BLaER1 treated with 17β-estradiol and CSF1 and Interleukin-3, amounts not matched to agents 10 nM and 100 nM (cell line): ENCODE data around the gene CLDN11.

Experiments
- H3K27ac ChIP-seq, 11 experiments: shearing (Covaris generic); formaldehyde crosslinking; 2 replicates each; pipeline ENCODE4 v1.8.1; 2022
- H3K27me3 ChIP-seq, 11 experiments: shearing (Covaris generic); formaldehyde crosslinking; 2 replicates each; pipeline ENCODE4 v1.8.1; 2022
- H3K36me3 ChIP-seq, 11 experiments: shearing (Covaris generic); formaldehyde crosslinking; 2 replicates each; pipeline ENCODE4 v1.8.1; 2022
- H3K4me1 ChIP-seq, 10 experiments: shearing (Covaris generic); formaldehyde crosslinking; 2 replicates each; pipeline ENCODE4 v1.8.1; 2022
- H3K4me2 ChIP-seq, 11 experiments: shearing (Covaris generic); formaldehyde crosslinking; 2 replicates each; pipeline ENCODE4 v1.8.1; 2022
- H3K4me3 ChIP-seq, 10 experiments: shearing (Covaris generic); formaldehyde crosslinking; 2 replicates each; pipeline ENCODE4 v1.8.1; 2022
- H3K9ac ChIP-seq, 11 experiments: shearing (Covaris generic); formaldehyde crosslinking; 2 replicates each; pipeline ENCODE4 v1.8.1; 2022
- H3K9me3 ChIP-seq, 11 experiments: shearing (Covaris generic); formaldehyde crosslinking; replicated peaks in 1 of 11; 2 replicates each; pipeline ENCODE4 v1.8.1; 2022
- H4K20me1 ChIP-seq, 11 experiments: shearing (Covaris generic); formaldehyde crosslinking; 2 replicates each; pipeline ENCODE4 v1.8.1; 2022
- Cebpa-rat ChIP-seq, 11 experiments: shearing (Covaris generic); IDR thresholded peaks; 2 replicates each; pipeline ENCODE4 v1.8.1; 2022

CLDN11 gene

DNA sequence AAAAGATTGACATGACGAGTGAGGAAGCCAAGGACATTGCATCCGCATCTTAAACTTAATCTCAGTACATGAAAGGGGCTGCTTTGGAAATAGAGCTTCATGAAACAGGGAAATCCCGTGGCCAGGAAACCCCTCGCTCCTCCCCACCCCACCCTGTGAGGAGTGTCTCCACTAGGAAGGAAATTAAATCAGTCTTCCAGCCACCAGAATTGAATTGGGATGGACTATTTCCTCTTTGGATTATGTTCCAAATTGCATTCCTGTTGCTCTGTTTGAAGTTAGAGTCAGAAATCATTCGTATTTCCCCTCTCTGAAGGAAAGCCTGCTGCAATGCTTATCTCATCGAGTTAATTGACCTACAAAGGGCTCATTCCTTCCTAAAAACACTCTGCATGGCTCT, 35.8 kb downstream of the CLDN11 start:
- Histone ChIP-seq H3K4me2 (no peak overlapping the region), H3K9ac (no peak overlapping the region), H3K36me3 (no peaks in the 10 kb centered on the region), H3K9me3 (0 out of 22 replicates have a peak, but pooled peaks cover 0 to 3% (median 0%) of the 10 kb centered on the region in 11 experiments), H3K27me3 (no peaks in the 10 kb centered on the region), H3K27ac (no peak overlapping the region), H3K4me1 (no peaks in the 10 kb centered on the region), H4K20me1 (no peaks in the 10 kb centered on the region), H3K4me3 (no peak overlapping the region)
- TF ChIP-seq Cebpa-rat (IDR thresholded peaks at IDR 0.05): no peak

DNA sequence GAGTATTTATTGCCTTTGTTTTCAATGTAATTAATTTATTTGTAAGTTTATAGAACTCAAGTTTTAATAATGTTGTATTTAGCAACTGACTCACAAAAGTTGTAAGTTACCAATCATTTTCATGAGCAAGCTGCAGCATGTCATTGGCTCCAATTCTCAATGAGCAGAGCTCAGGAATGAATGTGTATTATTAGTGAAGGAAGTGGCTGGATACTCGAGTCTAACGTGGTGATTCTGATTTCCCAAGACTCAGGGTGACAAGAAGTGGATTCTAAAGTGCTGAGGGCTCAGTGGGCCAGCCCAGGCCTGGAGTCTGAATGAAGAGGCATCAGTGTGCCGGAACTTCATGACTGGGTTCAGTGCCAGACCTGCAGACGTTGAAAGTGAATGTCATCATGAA, 39.6 kb downstream of the CLDN11 start:
- H3K36me3 ChIP-seq: no peaks in the 10 kb centered on the region
- H4K20me1 ChIP-seq: no peaks in the 10 kb centered on the region
- no peaks in the 10 kb centered on the region for H3K4me1 ChIP-seq
- no peak overlapping the region for H3K4me2 ChIP-seq
- no peak for TF ChIP-seq Cebpa-rat (IDR thresholded peaks at IDR 0.05)
- H3K27ac ChIP-seq: no peak overlapping the region
- no peak overlapping the region for H3K4me3 ChIP-seq
- H3K9ac ChIP-seq: no peak overlapping the region
- H3K9me3 ChIP-seq: 0 out of 22 replicates have a peak, but pooled peaks cover 0 to 3% (median 0%) of the 10 kb centered on the region in 11 experiments
- no peaks in the 10 kb centered on the region for H3K27me3 ChIP-seq

DNA sequence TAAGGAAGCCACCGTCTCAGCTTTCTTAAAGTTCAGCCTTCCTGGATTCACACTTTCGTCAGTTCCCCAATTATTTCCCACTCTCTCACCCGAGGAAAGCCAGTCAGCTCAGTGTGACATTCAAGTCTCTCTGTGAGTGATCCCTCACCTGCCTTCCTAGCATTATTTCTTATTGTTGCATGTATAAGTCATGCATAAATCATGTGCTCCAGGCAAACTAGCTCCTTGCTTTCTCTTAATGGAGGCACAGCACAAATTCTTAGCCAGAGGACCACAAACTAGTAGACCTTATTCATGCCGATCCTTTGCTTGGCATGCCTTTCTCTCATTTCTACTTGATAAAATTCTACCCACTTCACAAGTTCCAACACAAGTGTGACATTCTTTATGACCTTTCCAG, 44.3 kb downstream of the CLDN11 start:
- TF ChIP-seq Cebpa-rat (IDR thresholded peaks at IDR 0.05): no peak
- Histone ChIP-seq H4K20me1 (no peaks in the 10 kb centered on the region), H3K36me3 (no peaks in the 10 kb centered on the region), H3K27ac (no peak overlapping the region), H3K9me3 (no peaks in the 10 kb centered on the region), H3K9ac (no peak overlapping the region), H3K4me2 (no peak overlapping the region), H3K4me1 (no peaks in the 10 kb centered on the region), H3K4me3 (no peak overlapping the region), H3K27me3 (no peaks in the 10 kb centered on the region)

DNA sequence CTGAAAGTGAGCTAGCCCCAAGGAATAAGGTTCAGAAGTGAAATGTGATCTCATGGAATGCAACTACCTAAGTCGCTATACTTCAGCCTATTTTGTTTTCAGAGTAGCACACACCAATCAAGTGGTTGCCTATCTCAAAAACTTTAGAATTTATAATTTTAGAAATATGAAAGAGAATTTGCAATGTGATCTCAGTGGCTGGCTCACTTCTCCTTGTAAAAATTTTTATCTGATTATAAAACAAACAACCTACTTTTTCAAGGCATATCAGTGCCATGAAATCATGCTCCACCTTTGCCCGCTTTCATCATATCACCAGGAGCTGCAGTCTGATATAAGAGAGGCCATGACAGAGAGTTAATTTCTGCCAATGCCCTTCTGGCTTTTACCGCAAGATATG, 47.3 kb downstream of the CLDN11 start:
- Histone ChIP-seq H3K4me3 (no peak overlapping the region), H3K9ac (no peak overlapping the region), H3K9me3 (no peaks in the 10 kb centered on the region), H4K20me1 (no peaks in the 10 kb centered on the region), H3K4me1 (no peaks in the 10 kb centered on the region), H3K27me3 (no peaks in the 10 kb centered on the region), H3K36me3 (no peaks in the 10 kb centered on the region), H3K27ac (no peak overlapping the region), H3K4me2 (no peak overlapping the region)
- no peak for TF ChIP-seq Cebpa-rat (IDR thresholded peaks at IDR 0.05)

DNA sequence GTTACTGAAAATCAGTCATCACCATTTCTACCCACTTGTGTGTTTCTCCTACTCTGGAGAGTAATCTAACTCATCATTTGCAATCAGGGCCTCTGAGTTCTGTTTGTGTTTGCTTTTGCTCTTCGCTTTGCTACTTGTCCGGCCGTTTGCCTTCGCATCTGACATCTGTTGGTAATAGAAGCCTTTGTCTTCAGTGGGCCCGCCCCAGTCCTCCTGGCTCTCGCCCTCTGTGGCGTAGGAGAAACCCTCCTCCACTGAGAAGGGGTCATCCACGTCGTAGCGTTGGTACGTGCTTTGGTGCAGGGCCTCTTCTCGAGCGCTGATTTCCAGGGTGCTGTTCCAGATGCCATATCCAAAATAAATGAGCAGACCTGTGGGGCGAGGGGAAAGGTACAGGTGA, 48.3 kb downstream of the CLDN11 start:
- no peak overlapping the region for H3K4me3 ChIP-seq
- H4K20me1 ChIP-seq: no peaks in the 10 kb centered on the region
- H3K9ac ChIP-seq: no peak overlapping the region
- no peak overlapping the region for H3K27ac ChIP-seq
- H3K4me2 ChIP-seq: no peak overlapping the region
- H3K27me3 ChIP-seq: no peaks in the 10 kb centered on the region
- H3K4me1 ChIP-seq: no peaks in the 10 kb centered on the region
- no peak for TF ChIP-seq Cebpa-rat (IDR thresholded peaks at IDR 0.05)
- no peaks in the 10 kb centered on the region for H3K36me3 ChIP-seq
- no peaks in the 10 kb centered on the region for H3K9me3 ChIP-seq

DNA sequence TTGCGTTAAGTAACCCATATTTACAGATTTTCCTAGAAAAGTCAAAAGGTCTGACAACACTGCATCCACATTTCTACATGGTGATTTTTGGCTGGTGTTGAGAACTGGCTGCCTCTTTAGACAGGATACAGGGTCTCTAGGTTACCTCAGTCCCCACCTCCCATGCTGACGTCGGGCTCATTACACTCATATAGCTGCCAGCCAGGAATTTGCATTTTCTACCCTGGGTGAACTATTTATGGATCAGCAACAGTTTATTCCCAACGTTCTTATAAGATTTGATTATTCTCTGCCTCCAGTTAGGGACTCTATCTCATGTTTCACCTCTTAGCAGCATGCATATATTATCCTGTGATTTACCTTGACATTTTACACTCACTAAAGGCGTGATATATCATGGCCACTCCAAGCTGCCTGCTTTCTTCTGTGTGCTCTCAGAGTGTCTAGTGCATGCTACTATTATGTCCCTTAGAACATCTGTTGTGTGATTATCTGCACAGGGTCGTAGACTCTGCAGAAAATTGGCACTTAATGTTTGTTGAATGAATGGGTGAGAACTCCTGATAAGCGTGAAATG, 49.0 kb downstream of the CLDN11 start:
- no peaks in the 10 kb centered on the region for H4K20me1 ChIP-seq
- no peak for TF ChIP-seq Cebpa-rat (IDR thresholded peaks at IDR 0.05)
- no peaks in the 10 kb centered on the region for H3K36me3 ChIP-seq
- H3K9me3 ChIP-seq: no peaks in the 10 kb centered on the region
- H3K4me2 ChIP-seq: no peak overlapping the region
- H3K4me3 ChIP-seq: no peak overlapping the region
- no peak overlapping the region for H3K9ac ChIP-seq
- no peak overlapping the region for H3K27ac ChIP-seq
- no peaks in the 10 kb centered on the region for H3K27me3 ChIP-seq
- H3K4me1 ChIP-seq: no peaks in the 10 kb centered on the region

DNA sequence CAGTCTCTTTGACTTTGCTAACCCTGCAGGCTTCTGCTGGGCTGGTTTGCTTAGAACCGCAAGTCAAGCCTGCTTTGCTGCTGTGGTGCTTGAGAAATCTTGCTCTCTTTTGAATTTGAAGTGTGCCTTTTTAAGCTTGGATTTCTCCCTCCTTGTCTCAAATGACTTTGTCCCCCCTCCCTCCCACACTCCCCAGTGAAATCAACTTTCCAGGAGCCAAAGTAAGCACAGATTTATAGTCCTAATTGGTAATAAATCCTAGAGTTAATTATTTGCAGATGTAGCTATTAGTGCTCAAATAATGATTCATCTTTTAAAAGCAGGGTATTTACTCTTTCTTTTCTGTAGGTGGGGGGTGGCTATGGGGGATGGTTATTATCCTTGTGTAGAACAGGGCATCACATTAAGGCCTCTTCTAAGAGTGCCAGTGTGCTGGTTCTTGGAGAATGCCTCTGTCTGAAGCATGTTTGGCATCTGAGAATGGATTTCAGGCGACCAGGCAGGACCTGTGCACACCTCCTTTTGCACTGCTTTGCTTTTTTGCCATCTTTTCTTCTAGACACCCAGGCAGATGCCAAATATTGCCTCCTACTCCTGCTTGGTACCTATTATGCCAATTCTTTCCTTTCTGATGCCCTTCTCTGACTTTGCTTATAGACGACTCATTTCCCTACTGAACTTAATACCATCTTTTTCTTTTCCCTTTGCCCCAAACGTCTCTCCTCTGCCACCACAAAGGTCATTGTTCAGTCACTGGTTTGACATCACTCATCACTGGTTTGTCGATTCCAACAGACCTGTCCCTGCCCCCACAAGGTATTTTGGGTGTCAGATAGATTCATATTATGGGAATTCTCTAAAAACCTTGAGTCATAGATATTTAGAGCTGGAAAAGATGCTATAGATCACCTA, 50.7 kb downstream of the CLDN11 start:
- H3K4me2 ChIP-seq: no peak overlapping the region

DNA sequence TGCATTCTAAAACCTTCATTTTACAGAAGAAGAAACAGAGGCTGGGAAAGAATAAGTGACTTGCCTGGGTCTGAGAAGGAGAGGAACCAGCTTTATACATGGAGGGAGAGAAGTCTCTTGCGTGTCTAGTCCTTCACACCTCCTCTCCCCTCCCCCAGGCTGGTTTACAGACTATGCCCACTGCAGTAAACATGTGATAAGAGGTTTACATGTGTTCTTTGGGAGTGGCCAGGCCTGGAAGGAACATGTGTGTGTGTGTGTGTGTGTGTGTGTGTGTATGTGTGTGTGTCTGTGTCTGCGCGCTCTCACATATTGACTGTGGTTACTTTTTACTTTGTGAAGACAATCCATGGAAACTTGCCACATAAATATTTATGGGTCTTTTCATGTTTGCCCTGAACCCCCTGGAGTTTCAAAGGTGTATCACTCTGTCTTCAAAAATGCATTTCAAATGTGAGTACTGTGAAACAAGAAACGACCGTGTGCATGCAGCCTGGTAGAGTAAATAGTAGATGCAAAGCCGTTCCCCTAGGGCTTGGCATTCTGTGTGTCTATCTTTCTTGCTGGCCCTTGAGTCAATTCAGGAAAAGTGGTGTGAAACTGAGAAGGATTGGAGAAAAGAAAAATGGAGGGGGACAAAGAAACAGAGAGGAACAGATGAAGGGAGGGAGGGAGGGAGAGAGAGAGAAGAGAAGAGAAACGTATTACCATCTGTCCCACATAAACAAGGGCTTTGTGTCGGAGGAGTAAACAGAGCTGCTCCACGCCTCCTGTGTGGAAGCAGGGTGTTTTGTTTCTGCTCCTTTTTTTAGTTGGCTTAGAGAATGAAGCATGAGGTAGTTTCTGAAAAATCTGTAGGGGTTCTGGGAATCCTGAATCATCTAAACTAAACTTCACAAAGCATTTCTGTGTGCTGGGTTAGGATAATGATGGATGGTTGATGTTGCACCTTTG, 51.7 kb downstream of the CLDN11 start:
- Histone ChIP-seq H3K36me3 (no peaks in the 10 kb centered on the region), H3K9ac (no peak overlapping the region), H4K20me1 (no peaks in the 10 kb centered on the region), H3K27me3 (no peaks in the 10 kb centered on the region), H3K4me1 (no peaks in the 10 kb centered on the region), H3K27ac (no peak overlapping the region), H3K4me3 (no peak overlapping the region), H3K9me3 (no peaks in the 10 kb centered on the region), H3K4me2 (no peak overlapping the region)
- TF ChIP-seq Cebpa-rat (IDR thresholded peaks at IDR 0.05): no peak

More for the DNA sequence above, 50.7 kb downstream of the CLDN11 start:
- no peak overlapping the region for H3K27ac ChIP-seq
- H4K20me1 ChIP-seq: no peaks in the 10 kb centered on the region
- no peak for TF ChIP-seq Cebpa-rat (IDR thresholded peaks at IDR 0.05)
- H3K36me3 ChIP-seq: no peaks in the 10 kb centered on the region
- no peak overlapping the region for H3K4me3 ChIP-seq
- H3K9ac ChIP-seq: no peak overlapping the region
- H3K9me3 ChIP-seq: no peaks in the 10 kb centered on the region
- H3K27me3 ChIP-seq: no peaks in the 10 kb centered on the region
- no peaks in the 10 kb centered on the region for H3K4me1 ChIP-seq

DNA sequence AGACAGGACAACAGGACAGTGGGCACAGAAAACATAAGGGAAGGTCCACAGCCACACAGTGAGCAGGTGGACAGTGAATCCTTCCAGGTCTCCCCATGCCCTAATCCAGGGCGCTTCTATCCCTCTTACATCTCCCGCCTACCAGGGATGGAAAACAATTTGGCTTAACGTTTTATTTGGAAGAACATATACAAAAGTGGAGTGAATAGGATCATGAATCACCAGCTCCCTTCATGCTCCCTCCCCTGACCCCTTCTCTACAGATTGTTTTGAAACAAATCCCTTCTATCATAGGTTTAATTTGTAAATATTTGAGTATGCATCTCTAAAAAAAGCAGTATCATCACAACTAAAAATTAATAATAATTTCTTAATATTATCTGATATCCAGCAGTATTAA, 52.5 kb downstream of the CLDN11 start:
- H3K9me3 ChIP-seq: no peaks in the 10 kb centered on the region
- no peak for TF ChIP-seq Cebpa-rat (IDR thresholded peaks at IDR 0.05)
- H3K4me3 ChIP-seq: no peak overlapping the region
- no peaks in the 10 kb centered on the region for H3K27me3 ChIP-seq
- H3K27ac ChIP-seq: no peak overlapping the region
- H4K20me1 ChIP-seq: no peaks in the 10 kb centered on the region
- H3K4me1 ChIP-seq: no peaks in the 10 kb centered on the region
- no peaks in the 10 kb centered on the region for H3K36me3 ChIP-seq
- no peak overlapping the region for H3K4me2 ChIP-seq
- no peak overlapping the region for H3K9ac ChIP-seq
